ENCODE measurements around the gene TMEM151A. TPM values are rescaled to one million over a fixed set of nuclear protein-coding genes. Genes with fewer than 3 reads are reported as not detected.

The TMEM151A gene
- total and polyA plus RNA-seq, 9 donors: 0.15 to 10.8 (median 0.24) TPM; not detected in 4

GRCh38 chr11:66337103-66337899 lies 45.6 kb downstream of the TMEM151A start:
- intact Hi-C loops (cut with DNase I): loop anchor here in 1 of 4 donors (10.0 kb wide), 1 partner anchor 52 kb away; the partner anchor contains the start of gene YIF1A
- Histone ChIP-seq H3K36me3 (no peaks in the 10 kb centered on the region), H3K27ac (peak overlapping the region in 1 of 2 donors; percentile 5), H3K4me1 (ENCODE audit: insufficient read depth) (peaks cover 13% of the 10 kb centered on the region), H3K4me3 (no peak overlapping the region), H3K9me3 (no peaks in the 10 kb centered on the region), H3K27me3 (no peaks in the 10 kb centered on the region)
- TF ChIP-seq EP300 (IDR thresholded peaks at IDR 0.05): no peak
- no peak for TF ChIP-seq POLR2A (IDR thresholded peaks at IDR 0.05)
- TF ChIP-seq, protein P1, sequence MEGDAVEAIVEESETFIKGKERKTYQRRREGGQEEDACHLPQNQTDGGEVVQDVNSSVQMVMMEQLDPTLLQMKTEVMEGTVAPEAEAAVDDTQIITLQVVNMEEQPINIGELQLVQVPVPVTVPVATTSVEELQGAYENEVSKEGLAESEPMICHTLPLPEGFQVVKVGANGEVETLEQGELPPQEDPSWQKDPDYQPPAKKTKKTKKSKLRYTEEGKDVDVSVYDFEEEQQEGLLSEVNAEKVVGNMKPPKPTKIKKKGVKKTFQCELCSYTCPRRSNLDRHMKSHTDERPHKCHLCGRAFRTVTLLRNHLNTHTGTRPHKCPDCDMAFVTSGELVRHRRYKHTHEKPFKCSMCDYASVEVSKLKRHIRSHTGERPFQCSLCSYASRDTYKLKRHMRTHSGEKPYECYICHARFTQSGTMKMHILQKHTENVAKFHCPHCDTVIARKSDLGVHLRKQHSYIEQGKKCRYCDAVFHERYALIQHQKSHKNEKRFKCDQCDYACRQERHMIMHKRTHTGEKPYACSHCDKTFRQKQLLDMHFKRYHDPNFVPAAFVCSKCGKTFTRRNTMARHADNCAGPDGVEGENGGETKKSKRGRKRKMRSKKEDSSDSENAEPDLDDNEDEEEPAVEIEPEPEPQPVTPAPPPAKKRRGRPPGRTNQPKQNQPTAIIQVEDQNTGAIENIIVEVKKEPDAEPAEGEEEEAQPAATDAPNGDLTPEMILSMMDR (IDR thresholded peaks at IDR 0.05): no peak
- 38 to 41% (median 40%) methylated on average over 11 to 18 of the region's 18 CpGs for WGBS, 3 donors
- peak in 2 of 5 donors; percentile 32 to 49 for DNase-seq

DNA sequence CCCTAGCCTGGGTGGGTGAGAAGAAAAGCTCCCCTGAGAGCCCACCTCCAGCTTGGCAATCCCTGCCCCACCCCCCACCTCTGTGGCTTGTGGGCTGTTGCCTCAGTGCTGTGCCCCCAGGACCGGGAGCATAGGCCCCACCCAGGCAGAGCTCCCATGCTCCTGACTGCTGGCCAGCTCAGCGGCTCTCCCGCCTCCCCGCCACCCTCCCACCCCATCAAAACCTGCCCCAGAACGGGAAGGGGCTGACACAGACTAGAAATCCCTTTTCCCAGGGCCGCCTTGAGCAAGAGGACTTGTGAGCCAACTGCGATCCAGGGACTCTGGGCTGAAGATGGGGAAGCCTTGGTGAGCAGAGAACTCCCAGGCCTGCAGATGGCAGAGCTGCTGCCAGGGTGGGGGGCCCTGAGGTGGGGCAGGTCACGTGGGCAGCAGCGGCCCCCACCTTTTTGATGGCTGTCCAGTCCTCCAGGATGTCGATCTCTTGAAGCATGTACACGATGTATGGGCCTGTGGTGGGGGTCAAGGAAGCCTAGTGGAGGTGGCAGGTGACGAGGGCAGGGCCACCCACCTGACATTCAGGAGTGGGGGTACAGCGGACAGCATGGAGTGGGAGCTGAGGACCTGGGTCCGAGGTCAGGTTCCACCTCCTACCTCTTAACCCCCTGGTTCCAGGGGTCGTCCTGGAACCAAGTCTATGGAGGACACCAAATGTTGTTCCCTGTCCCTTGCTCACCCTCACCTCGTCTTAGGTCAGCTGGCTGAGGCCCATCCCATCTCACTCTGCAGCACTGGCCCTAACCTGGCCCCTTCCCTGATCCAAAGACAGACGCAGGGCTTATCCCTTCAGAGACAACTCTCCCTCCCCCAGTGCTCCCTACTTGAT lies 46.8 kb downstream of the TMEM151A start:
- 71 to 77% (median 73%) methylated on average over 17 of the region's 17 CpGs for WGBS, 3 donors
- TF ChIP-seq POLR2A (IDR thresholded peaks at IDR 0.05) (no peak), EP300 (IDR thresholded peaks at IDR 0.05) (no peak)
- TF ChIP-seq, protein P1 (IDR thresholded peaks at IDR 0.05): no peak
- H3K27me3 ChIP-seq: no peaks in the 10 kb centered on the region
- H3K27ac ChIP-seq: no peak overlapping the region
- peaks cover 13% of the 10 kb centered on the region for H3K4me1 ChIP-seq (ENCODE audit: insufficient read depth)
- intact Hi-C loops (cut with DNase I): loop anchor here in 1 of 4 donors (10.0 kb wide), 1 partner anchor 54 kb away; the partner anchor contains the start of gene YIF1A
- no peaks in the 10 kb centered on the region for H3K9me3 ChIP-seq
- peak in 1 of 5 donors; percentile 37 for DNase-seq
- no peak overlapping the region for H3K4me3 ChIP-seq
- no peaks in the 10 kb centered on the region for H3K36me3 ChIP-seq

DNA sequence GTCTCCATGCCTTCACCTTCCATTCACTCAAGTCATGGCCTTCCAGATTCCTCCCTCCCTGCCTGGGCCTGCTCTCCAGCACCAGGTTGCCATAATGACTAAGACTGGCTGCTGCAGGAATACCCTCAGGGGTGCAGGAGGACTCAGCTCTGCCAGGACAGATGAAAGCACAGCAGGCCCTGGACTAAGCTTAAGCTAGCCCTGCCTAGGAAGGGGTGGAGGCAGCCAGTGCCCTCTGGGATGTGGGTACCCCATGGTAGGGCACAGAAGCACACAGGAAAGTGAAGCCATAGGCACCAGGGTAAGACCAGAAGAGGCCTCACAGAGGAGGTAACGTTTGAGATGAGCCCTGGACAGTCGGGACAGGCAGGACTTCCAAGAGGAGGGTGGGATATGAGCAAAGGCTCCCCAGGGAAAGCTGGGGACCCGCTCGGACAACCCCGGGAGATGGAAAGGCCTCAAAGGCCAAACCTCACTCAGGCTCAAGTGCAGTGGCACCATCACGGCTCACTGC lies 47.5 kb downstream of the TMEM151A start:
- Histone ChIP-seq H3K36me3 (no peaks in the 10 kb centered on the region), H3K4me1 (ENCODE audit: insufficient read depth) (peaks cover 13% of the 10 kb centered on the region), H3K27me3 (no peaks in the 10 kb centered on the region), H3K4me3 (no peak overlapping the region), H3K27ac (no peak overlapping the region), H3K9me3 (no peaks in the 10 kb centered on the region)
- intact Hi-C loops (cut with DNase I): loop anchor here in 1 of 4 donors (10.0 kb wide), 1 partner anchor 54 kb away; the partner anchor contains the start of gene YIF1A
- 83 to 87% (median 85%) methylated on average over 6 of the region's 6 CpGs for WGBS, 3 donors
- TF ChIP-seq, protein P1 (IDR thresholded peaks at IDR 0.05): no peak
- TF ChIP-seq POLR2A (IDR thresholded peaks at IDR 0.05) (no peak), EP300 (IDR thresholded peaks at IDR 0.05) (no peak)
- DNase-seq: no peak

Measured in ovary (tissue), 9 donors.